NCI-H345 (cell line): ENCODE data around the gene GID8.

Experiments used
- DNase-seq: peaks from one replicate; lab custom pipeline; 2025; lab: John Stamatoyannopoulos, UW

The GID8 gene

GRCh38 chr20:62986257-62986800 is 48.4 kb downstream of the GID8 start:
- no peak for DNase-seq

GRCh38 chr20:62987114-62987513 is 49.2 kb downstream of the GID8 start:
- no peak for DNase-seq

- no peak for DNase-seq
These were observed 51.3 kb downstream of the GID8 start for GRCh38 chr20:62989201-62989601.

GRCh38 chr20:62990306-62990825 is 52.4 kb downstream of the GID8 start:
- DNase-seq = no peak

- DNase-seq = no peak
These were observed 53.4 kb downstream of the GID8 start for GRCh38 chr20:62991196-62991807.

GRCh38 chr20:62991863-62992262 is 53.9 kb downstream of the GID8 start:
- no peak for DNase-seq

GRCh38 chr20:62993856-62994494 is 56.0 kb downstream of the GID8 start:
- DNase-seq = no peak

GRCh38 chr20:62994869-62995281 is 56.9 kb downstream of the GID8 start:
- DNase-seq = no peak

GRCh38 chr20:62995481-62995880 is 57.5 kb downstream of the GID8 start:
- no peak for DNase-seq

GRCh38 chr20:62995898-62996595 is 58.1 kb downstream of the GID8 start:
- no peak for DNase-seq

GRCh38 chr20:62996596-62996982 is 58.6 kb downstream of the GID8 start:
- DNase-seq = no peak

- no peak for DNase-seq
These were observed 59.6 kb downstream of the GID8 start for GRCh38 chr20:62997417-62998035.
